H1 (cell line): ENCODE measurements around the gene CLPX. TPM values are rescaled to one million over a fixed set of nuclear protein-coding genes. Genes with fewer than 3 reads are reported as not detected.
A peak's percentile ranks its signal among the peaks of the same experiment; 100 is the strongest.

Experiments used
- BRCA1 ChIP-seq: IDR thresholded peaks from 2 replicates; pipeline ENCODE4 v1.6.1; 2012; ENCODE audit warnings: low read depth, low read length, improper control_type of control experiment
- CHD2 ChIP-seq: IDR thresholded peaks from 2 replicates; pipeline ENCODE4 v1.6.1; 2012; ENCODE audit warnings: low read length, improper control_type of control experiment
- FOSL1 ChIP-seq: IDR thresholded peaks from 2 replicates; pipeline ENCODE4 v1.6.1; 2011; ENCODE audit warnings: mild to moderate bottlenecking, low read depth, low read length, moderate library complexity; ENCODE audit not compliant: insufficient read depth
- JUND ChIP-seq: IDR thresholded peaks from 2 replicates; pipeline ENCODE4 v1.6.1; 2011; ENCODE audit warnings: mild to moderate bottlenecking, improper control_type of control experiment, low read length
- KDM4A ChIP-seq: IDR thresholded peaks from one replicate; pipeline ENCODE4 v1.7.1; 2012; ENCODE audit warnings: low read depth, mild to moderate bottlenecking, moderate library complexity, low read length, inconsistent platforms; ENCODE audit not compliant: severe bottlenecking
- NANOG ChIP-seq: IDR thresholded peaks from 2 replicates; pipeline ENCODE4 v1.6.1; 2011; ENCODE audit warnings: low read length, low read depth, mild to moderate bottlenecking, inconsistent platforms; ENCODE audit not compliant: insufficient read depth, poor library complexity, severe bottlenecking
- NRF1 ChIP-seq: IDR thresholded peaks from 2 replicates; pipeline ENCODE4 v1.6.1; 2011; ENCODE audit warnings: mild to moderate bottlenecking, low read depth, low read length, improper control_type of control experiment
- RFX5 ChIP-seq: IDR thresholded peaks from 2 replicates; pipeline ENCODE4 v1.6.1; 2011; ENCODE audit warnings: low read depth, low read length, improper control_type of control experiment, borderline replicate concordance
- SAP30 ChIP-seq: fragments of 300-600 bp; sonication (generic); IDR thresholded peaks from 2 replicates; pipeline ENCODE4 v1.7.1; 2012; ENCODE audit warnings: low read length, moderate library complexity, mild to moderate bottlenecking, inconsistent platforms; ENCODE audit not compliant: insufficient read depth, insufficient replicate concordance
- TCF12 ChIP-seq: IDR thresholded peaks from 2 replicates; pipeline ENCODE4 v1.6.1; 2011; ENCODE audit warnings: low read depth, mild to moderate bottlenecking, low read length
- polyA plus RNA-seq, 7 experiments: library from polyadenylated mRNA; depleted of rRNA in 3 of 7; stranded (reverse) in 5 of 7; unstranded in 2 of 7; fragments of >200 nt in 5 of 7; fragments of 200-250 nt in 2 of 7; gene quantifications; 1 replicate in 5 of 7; 2 replicates in 1 of 7; 4 replicates in 1 of 7; pipeline versions ENCODE4 v1.2.1 to v1.2.3, GENCODE V29; 2011 to 2013; ENCODE audit warnings: missing spikeins in 2 of 7, mixed read lengths in 2 of 7
- total RNA-seq: library from RNA; stranded (reverse); fragmentation: NEBNext Ultra II Directional; extraction: Animal tissue kit (Norgen Biotek cat#: 25700); gene quantifications from 2 replicates; pipeline ENCODE4 v1.2.1, GENCODE V29; 2021
- TF ChIP-seq, protein P1 (sequence below): IDR thresholded peaks from 2 replicates; pipeline ENCODE4 v1.6.1; 2011; ENCODE audit warnings: low read depth, mild to moderate bottlenecking, low read length; ENCODE audit not compliant: insufficient read depth
- TF ChIP-seq, protein P2 (sequence below): IDR thresholded peaks from 2 replicates; pipeline ENCODE4 v1.6.1; 2012; ENCODE audit warnings: inconsistent platforms

Gene CLPX
- total and polyA plus RNA-seq, 2 of the 8 experiments (the other 6 are each of a cell fraction or from before 2014, with no cell fraction given) = 10.5 to 53.6 TPM

DNA sequence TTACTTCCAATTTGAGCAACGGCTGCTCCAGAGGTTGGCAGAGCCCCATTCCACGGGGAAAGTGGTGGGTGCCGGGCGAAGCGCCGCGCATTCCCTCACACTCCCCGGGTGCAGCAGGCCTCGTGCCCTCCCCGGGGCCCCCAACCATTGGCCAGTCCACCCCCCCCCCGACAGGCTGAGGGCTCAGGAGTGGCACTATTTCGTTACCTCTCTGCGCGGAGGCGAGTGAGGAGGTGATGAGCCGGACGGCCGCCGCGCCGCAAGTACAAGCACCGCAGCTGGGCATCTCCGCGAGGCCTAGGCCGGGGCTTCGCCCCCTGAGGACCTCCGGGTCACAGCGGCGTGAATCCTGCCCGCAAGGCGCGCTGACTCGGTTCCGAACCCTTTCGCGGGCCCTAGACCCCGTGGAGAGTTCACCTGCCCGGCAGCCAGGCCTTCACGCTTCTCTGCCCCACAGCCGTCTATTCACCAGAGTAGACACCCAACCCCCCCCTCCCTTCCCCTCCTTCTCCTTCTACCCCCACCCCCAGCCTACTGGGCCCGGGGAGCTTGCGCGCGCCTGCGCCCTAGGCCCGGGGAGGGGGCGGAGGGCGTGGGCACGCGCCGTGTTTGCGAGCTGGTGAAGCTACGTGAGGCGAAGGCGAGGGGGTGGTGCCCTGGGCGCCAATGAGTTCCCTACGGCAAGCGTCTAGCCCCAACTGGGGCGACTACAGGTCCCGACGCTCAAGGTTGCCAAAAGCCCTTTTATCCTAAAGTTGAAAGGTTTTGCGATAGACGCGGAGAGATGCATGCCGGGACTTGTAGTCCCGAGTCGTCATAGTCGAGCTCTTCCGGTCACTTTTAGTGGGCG is at the start of gene CLPX (continued):
- no peak for TF ChIP-seq RFX5
- TF ChIP-seq JUND = 0 out of 2 replicates have a peak, but pooled peaks have one; percentile 19
- peak; percentile 47 for TF ChIP-seq NRF1
- TF ChIP-seq SAP30 = no peak
- TF ChIP-seq FOSL1 = no peak
- peak; percentile 88 for TF ChIP-seq CHD2
- TF ChIP-seq, protein P1, sequence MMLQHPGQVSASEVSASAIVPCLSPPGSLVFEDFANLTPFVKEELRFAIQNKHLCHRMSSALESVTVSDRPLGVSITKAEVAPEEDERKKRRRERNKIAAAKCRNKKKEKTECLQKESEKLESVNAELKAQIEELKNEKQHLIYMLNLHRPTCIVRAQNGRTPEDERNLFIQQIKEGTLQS = no peak
- TF ChIP-seq KDM4A = no peak
- TF ChIP-seq TCF12 = no peak
- TF ChIP-seq, protein P2, sequence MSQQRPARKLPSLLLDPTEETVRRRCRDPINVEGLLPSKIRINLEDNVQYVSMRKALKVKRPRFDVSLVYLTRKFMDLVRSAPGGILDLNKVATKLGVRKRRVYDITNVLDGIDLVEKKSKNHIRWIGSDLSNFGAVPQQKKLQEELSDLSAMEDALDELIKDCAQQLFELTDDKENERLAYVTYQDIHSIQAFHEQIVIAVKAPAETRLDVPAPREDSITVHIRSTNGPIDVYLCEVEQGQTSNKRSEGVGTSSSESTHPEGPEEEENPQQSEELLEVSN = peak; percentile 38; the same call in 1 of the 2 replicates
- no peak; the same call in 1 of the 2 replicates for TF ChIP-seq BRCA1
- TF ChIP-seq NANOG = no peak
